LoVo (cell line): Measurements from ENCODE around the gene MCF2L.

Experiments used
- DNase-seq: peaks from one replicate; pipeline ENCODE4 v3.0.0-alpha.2; 2016; ENCODE audit warnings: low spot score

The MCF2L gene

DNA sequence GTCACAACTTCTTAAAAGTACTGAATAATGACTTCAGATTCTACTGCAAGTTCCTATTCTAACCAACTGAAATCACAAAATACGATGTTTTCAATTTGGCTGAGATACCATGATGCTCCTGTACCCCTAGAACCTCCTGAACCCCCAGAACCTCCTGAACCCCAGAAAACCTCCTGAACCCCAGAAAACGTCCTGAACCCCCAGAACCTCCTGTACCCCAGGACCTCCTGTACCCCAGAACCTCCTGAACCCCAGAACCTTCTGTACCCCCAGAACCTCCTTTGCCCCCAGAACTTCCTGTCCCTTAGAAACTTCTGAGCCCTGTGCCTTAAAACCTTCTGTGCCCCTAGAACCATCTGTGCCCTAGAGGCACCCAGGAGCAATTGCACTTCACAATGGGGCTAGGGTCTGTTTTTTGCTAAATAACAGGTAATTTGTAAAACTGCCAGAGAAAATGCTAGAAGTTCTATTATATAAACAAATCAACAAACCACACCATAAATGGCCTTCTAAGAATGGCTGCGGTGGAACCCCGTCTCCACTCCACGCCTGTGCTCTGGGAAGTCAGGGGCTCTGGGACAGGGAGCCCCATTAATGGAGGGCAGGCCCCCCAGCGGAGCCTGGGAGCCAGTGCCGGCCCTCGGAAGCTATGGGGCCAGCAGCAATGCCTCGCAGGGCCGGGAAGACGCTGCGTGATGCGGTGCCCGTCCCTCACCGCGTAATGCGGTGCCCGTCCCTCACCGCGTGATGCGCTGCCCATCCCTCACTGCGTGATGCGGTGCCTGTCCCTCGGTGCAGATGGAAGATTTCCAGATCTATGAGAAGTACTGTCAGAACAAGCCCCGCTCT, 115.3 kb downstream of the MCF2L start:
- DNase-seq, result no peak

- no peak for DNase-seq
Observed at GRCh38 chr13:113084943-113085540, 116.0 kb downstream of the MCF2L start.

- no peak for DNase-seq
Observed at GRCh38 chr13:113086031-113086750, 117.2 kb downstream of the MCF2L start.

DNA sequence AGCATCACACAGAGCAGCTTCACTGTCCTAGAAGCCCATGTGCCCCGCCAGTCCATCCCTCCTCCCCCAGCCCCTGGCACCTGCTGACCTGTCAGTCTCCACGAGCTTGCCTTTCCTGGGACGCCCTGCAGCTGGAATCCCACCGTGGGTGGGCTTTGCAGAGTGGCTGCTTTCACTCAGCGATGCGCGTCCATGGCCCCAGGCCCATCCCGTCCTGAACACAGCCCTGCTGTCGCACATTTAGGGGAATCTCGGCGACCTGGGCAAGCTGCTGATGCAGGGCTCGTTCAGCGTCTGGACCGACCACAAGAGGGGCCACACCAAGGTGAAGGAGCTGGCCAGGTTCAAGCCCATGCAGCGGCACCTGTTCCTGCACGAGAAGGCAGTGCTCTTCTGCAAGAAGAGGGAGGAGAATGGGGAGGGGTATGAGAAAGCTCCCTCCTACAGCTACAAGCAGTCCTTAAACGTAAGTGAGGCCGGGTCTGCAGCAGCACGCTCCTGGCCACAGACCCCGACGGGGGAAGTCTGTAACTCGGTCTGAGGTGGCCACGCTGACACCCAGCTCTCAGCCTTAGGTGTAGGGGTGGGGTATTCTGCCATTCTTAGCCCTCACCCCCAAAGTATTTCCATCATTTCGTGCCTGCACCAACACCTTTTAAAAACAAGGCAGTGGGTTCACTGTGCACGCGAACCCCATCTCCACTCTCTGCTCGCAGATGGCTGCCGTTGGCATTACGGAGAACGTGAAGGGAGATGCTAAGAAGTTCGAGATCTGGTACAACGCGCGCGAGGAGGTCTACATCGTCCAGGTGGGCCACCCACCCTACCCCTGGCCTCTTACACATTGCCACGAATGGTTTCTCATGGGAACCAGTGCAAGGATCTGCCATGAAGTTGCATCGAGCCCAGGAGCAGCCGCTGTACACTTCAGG, 118.2 kb downstream of the MCF2L start:
- no peak for DNase-seq

GRCh38 chr13:113087923-113088690, 119.1 kb downstream of the MCF2L start:
- no peak for DNase-seq

DNA sequence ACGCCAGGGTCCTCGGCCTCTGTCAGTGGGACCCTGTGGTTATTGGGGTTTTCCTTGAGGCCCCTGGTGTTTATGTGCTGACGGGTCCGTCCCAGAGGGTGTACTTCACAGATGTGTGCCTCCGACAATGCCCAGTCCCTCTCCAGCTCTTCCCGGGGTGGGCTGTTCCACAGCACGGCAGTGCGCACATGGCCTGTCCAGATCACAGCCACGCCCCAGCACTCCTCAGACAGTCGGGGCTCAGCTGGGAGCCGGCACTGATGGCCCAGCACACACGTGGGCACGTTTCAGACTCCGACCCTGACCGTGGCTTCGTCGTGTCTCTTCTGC, 119.6 kb downstream of the MCF2L start:
- no peak for DNase-seq

DNA sequence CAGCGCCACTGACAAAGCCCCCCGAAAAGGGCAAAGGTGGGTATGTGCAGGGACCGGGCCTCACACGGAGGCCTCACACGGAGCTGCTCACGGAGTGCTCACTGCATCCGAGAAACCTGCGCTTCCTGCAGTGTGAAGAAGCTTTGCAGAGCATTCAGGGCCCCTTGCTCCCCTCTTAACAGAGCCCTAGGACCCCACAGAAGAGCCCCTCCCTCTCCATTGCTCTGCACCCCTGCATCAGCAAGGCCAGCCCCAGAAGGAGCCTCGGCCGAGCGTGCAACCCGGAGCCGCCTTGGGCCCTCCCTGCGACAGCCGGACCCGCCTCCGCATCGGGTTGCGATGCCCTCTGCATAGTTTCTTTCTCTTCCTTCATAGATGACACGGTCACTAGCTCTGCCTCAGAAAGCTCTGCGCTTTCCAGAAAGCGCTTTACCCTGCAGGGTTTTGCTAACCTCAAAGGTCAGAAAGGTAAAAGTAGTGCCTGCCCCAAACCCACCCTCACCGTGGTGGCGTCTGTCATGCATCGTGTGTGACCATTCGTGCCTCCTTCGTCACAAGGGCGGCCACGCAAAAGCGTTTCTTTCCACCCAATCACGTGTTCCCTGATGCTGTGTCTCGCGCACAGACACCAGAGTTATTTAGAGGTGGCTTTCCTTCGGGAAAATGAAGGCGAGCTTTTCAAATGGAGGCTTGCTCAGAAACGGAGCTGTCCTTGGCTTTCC, 120.8 kb downstream of the MCF2L start:
- no peak for DNase-seq

DNA sequence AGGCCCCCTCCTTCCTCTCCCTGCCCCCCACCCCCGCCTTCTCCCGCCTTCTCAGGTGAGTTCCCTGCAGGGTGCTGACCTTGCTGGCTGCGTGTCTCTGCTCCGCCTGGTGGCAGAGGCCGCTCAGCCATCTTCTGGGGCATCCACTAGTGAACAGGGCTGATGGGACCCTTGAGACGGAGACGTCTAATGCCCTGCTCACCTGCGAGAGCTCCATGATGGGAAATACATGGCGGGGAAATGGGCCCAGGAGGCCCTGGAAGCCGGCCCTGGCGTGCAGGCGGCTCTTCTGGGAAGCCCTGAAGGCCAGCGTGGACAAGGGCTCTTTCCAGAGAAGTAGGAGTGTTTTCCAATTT, 121.4 kb downstream of the MCF2L start:
- no peak for DNase-seq

GRCh38 chr13:113090806-113091205, 121.8 kb downstream of the MCF2L start:
- no peak for DNase-seq

DNA sequence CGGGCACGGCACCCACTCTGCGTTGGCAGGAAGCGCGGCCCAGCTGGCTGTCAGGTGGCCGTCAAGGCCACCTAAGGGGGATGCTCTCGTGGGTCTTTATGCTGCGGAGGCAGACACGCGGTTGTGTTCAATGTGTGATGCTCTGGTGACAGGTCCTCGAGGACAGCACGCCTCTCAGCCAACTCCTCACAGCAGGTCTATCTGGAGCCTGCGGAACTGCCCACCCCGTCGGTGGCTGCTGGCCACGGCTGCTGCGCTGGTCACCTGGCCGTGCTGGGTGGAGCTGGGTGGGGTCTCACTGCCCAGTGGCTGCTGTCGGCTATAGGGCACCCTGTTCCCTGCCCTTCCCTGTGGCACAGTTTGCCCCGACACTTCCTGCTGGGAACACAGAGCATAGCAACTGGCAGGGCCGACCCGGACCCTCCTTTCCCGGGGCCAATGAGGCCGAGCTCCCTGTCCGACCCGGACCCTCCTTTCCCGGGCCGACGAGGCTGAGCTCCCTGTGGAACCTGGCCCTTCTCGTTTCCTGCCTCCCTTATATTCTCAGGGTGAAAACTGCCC, 122.3 kb downstream of the MCF2L start:
- DNase-seq, result no peak

DNA sequence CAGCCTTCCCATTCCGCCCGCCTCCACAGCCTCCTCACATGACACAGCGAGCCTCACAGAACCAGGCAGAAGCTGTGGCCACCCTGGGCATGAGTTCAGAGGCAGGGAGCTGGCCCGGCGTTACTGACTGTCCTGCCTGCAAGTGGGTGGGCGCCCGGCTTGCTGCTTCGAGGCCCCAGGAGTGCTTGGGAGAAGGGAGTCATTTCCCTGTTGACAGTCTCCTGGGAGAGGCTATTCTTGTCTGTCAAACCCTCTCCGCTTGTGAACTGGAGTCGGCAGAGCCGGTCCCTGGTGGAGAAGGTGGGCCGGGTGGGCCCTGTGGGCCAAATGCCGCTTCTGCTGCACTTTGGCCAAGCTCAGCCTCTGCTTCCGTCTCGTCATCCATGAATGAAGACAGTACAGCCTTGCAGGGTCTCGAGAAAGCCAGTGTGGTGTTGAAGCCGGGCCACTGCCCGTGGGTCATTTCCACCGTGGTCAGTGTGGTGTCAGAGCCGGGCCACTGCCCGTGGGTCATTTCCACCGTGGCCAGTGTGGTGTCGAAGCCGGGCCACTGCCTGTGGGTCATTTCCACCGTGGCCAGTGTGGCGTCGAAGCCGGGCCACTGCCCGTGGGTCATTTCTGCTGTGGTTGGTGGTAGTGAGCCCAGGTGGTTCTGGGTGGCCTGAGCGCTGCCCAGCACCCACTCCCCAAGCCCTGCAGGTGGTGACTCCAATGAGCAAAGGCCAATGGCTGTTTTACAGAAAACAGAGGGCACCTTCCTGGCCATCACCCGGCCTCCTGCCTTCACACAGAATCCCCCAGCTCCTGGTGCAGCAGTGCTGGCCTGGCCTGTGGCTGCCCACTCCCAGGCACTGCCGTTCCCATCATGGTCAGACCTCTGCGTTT, 123.1 kb downstream of the MCF2L start:
- no peak for DNase-seq

DNA sequence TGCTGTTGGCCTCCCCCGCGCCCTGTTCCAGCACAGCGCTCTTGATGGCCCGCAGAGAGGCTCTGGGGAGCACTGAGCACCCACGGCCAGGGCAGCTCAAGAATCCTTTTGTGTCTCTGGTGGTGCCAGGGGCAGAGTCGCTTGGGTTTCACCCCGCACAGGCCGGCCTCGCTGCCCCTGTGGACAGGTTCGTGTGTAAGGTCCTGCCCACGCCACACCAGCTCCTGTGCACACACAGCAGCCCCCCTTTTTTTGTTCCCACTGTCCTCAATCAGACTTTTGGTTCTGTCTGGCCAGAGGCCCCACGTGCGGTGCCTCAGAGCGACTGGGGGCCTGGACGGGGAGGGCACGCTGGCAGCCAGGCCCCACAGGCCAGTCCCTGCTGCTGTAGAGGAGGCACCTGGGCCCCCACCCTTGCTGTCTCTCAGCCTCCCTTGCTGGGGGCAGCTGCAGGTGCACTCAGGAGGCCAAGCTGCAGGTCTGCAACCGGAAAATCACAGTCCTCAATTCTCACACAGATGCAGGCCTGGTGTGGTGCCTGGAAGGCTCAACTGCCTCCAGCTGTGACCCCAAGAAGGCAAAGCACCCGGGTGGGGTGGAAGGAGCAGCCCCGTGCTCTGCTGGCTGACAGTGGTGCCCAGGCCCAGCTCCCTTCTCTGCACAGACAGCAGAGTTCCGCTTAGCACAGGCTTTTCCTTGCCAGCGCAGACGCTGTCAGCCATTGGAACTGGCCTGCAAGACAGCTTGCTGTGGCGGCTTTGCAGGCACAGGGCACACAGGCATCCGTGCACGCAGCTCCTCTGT, 124.0 kb downstream of the MCF2L start:
- DNase-seq, result no peak

DNA sequence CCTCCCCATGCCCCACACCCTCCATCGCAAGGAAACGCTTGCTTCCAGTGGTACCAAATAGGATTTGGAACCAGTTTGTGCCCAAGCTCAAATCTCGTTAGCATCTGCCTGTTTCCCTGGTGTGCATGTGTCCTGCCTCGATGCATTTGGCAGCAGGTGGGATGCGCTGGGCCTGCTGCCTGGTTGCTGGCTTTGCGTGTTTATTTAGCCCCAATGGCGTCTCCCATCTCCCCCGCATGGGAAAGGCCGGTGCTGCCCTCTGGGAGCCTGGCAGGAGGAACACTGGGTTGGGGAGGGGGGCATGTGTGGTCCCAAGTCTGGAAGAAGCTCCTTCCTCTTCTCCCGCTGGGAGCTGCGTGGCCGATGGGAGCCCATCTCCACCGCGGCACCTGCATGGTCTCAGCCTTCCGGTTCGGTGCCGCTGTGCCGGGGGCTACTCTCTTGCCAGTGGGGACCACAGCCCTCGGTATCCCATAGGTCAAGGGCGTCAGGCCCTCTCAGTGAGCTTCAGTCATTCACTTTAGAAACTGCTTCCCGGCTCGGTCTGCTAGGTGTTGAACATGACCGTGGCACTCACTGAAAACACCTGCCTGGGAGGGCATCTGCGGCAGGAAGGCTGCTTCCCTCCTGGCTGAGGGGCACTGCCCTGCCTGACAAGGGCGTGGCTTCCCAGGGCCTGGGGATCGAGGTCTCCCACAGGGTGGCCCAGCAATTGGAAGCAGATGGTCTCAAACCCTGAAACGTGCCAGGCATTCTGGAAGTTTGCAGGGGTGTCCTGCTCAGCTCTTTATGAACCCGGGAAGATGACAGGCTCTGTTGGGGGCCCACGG, 124.8 kb downstream of the MCF2L start:
- no peak for DNase-seq

- no peak for DNase-seq
Observed at GRCh38 chr13:113094410-113094800, 125.4 kb downstream of the MCF2L start.

DNA sequence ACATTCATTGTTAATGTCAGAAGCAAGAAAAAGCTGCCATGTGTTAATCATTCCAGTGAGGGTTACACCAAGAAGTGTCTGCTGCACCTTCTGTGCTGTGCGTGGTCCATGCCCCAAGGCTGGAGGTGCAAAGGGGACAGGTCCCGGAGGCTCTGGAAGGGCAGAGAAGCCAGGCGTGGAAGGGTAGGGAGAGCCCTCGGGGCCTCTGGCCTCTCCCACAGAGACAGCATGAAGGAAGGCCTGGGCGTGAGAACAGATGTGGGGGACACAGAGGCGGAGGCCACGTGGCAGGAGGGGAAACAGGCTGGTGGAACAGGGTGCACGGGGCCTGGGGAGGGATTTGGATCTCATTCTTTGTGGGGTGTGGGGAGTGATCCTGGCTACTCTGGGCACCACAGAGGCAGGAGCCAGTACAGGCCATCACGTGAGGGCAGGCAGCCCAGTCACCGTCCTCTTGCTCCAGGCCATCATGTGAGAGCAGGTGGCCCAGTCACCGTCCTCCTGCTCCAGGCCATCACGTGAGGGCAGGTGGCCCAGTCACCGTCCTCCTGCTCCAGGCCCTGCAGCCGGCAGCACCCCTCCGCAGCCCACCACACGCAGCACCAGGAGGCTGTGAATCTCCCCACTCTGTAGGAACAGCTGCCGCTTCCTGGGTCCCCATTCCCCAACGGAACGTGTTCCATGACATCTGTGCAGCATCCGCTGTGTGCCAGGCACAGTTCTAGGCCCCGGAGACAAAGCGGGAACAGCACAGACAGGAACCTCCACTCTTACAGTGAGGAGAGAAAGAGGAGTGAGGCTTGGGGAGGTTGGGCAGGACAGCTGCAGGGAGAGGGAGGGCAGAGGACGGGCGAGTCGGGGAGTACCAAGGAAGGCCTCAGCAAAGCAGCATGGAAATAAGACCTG, 126.4 kb downstream of the MCF2L start:
- DNase-seq, result no peak

DNA sequence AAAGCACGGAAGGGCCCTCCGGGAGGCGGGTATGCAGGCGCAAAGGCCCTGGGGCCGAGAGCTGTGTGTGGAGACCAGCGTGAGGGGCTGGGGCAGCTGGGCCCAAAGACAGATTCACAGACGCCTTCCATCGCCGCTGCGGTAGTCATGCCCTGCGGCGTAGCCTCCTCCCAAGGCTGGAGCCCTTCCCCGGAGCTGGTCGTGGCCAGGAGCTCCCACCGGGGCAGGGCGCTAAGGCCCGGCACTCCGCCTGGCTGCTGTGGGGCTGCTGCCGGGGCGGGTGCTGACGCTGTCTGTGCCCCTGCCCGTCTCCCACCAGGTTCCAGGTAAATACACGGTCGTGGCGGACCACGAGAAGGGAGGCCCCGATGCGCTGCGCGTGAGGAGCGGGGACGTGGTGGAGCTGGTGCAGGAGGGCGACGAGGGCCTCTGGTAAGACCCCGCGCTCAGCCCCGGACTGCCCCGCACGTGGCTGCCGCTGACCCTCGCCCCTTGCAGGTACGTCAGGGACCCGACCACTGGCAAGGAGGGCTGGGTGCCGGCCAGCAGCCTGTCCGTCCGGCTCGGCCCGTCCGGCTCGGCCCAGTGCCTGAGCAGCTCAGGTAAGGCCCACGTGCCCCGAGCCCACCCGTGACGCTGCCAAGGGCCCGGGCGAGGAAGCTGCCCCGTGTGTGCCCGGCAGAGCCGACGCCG, 127.2 kb downstream of the MCF2L start:
- DNase-seq, result no peak
